GM12878 (cell line): ENCODE results near the gene NRP2. TPM values are rescaled to one million over a fixed set of nuclear protein-coding genes. Genes with fewer than 3 reads are reported as not detected.

Source experiments
- BRCA1 ChIP-seq: IDR thresholded peaks from 2 replicates; pipeline ENCODE4 v1.6.1; 2011; ENCODE audit warnings: low read depth, low read length, improper control_type of control experiment
- CBFB ChIP-seq: IDR thresholded peaks from 2 replicates; pipeline ENCODE4 v1.6.1; 2016; ENCODE audit warnings: antibody characterized with exemption, low read depth
- CHD1 ChIP-seq: IDR thresholded peaks from 2 replicates; pipeline ENCODE4 v1.6.1; 2012; ENCODE audit warnings: low read depth, low read length, improper control_type of control experiment
- CHD2 ChIP-seq: IDR thresholded peaks from 2 replicates; pipeline ENCODE4 v1.6.1; 2011; ENCODE audit warnings: low read depth, low read length, improper control_type of control experiment, borderline replicate concordance
- ESRRA ChIP-seq: IDR thresholded peaks from 2 replicates; pipeline ENCODE4 v1.6.1; 2012; ENCODE audit warnings: mild to moderate bottlenecking, low read length, improper control_type of control experiment
- GABPA ChIP-seq: IDR thresholded peaks from 2 replicates; pipeline ENCODE4 v1.6.1; 2014; ENCODE audit warnings: antibody characterized with exemption, low read depth, mild to moderate bottlenecking, inconsistent platforms
- GATAD2B ChIP-seq: fragments of 450-650 bp; conservative IDR thresholded peaks from 2 replicates; pipeline ENCODE4 v1.6.1; 2017; ENCODE audit warnings: low read depth, mild to moderate bottlenecking, moderate library complexity
- MLLT1 ChIP-seq: fragments of 450-650 bp; IDR thresholded peaks from 2 replicates; pipeline ENCODE4 v1.6.1; 2016; ENCODE audit warnings: mild to moderate bottlenecking
- MTA3 ChIP-seq: IDR thresholded peaks from 2 replicates; pipeline ENCODE4 v1.6.1; 2012; ENCODE audit warnings: low read length, inconsistent platforms, borderline replicate concordance
- NFIC ChIP-seq: IDR thresholded peaks from 2 replicates; pipeline ENCODE4 v1.6.1; 2012; ENCODE audit warnings: low read depth, mild to moderate bottlenecking, inconsistent platforms, low read length, moderate library complexity
- NFXL1 ChIP-seq: fragments of 450-650 bp; IDR thresholded peaks from 2 replicates; pipeline ENCODE4 v1.6.1; 2017; ENCODE audit warnings: antibody characterized with exemption, mild to moderate bottlenecking, borderline replicate concordance
- NFYA ChIP-seq: IDR thresholded peaks from 2 replicates; pipeline ENCODE4 v1.6.1; 2011; ENCODE audit warnings: low read depth, mild to moderate bottlenecking, low read length, improper control_type of control experiment, borderline replicate concordance
- PKNOX1 ChIP-seq: fragments of 450-650 bp; IDR thresholded peaks from 2 replicates; pipeline ENCODE4 v1.6.1; 2016; ENCODE audit warnings: mild to moderate bottlenecking
- POU2F2 ChIP-seq: IDR thresholded peaks from 3 replicates; pipeline ENCODE4 v1.6.1; 2011; ENCODE audit warnings: low read depth, mild to moderate bottlenecking, low read length, borderline replicate concordance
- PRDM15 ChIP-seq: fragments of 450-650 bp; formaldehyde crosslinking; IDR thresholded peaks from 2 replicates; pipeline ENCODE4 v1.4.0; 2020; ENCODE audit warnings: mild to moderate bottlenecking, moderate library complexity
- RAD21 ChIP-seq: IDR thresholded peaks from 2 replicates; pipeline ENCODE4 v1.6.1; 2011; ENCODE audit warnings: mild to moderate bottlenecking, low read depth, low read length, moderate library complexity; ENCODE audit not compliant: insufficient read depth
- RCOR1 ChIP-seq: conservative IDR thresholded peaks from 2 replicates; pipeline ENCODE4 v1.6.1; 2012; ENCODE audit warnings: low read depth, low read length, improper control_type of control experiment
- SMC3 ChIP-seq: IDR thresholded peaks from 2 replicates; pipeline ENCODE4 v1.6.1; 2011; ENCODE audit warnings: low read length, improper control_type of control experiment, borderline replicate concordance
- SUZ12 ChIP-seq: fragments of 200-600 bp; sonication (generic); IDR thresholded peaks from one replicate; pipeline ENCODE4 v1.6.1; 2018; ENCODE audit warnings: antibody characterized with exemption, mild to moderate bottlenecking; ENCODE audit not compliant: unreplicated experiment
- TCF12 ChIP-seq: IDR thresholded peaks from 2 replicates; pipeline ENCODE4 v1.6.1; 2011; ENCODE audit warnings: low read depth, mild to moderate bottlenecking, low read length
- USF2 ChIP-seq: IDR thresholded peaks from 2 replicates; pipeline ENCODE4 v1.6.1; 2011; ENCODE audit warnings: low read depth, low read length, improper control_type of control experiment, borderline replicate concordance
- ZNF207 ChIP-seq: fragments of 450-650 bp; IDR thresholded peaks from 2 replicates; pipeline ENCODE4 v1.6.1; 2014; ENCODE audit warnings: antibody characterized with exemption, mild to moderate bottlenecking, borderline replicate concordance
- polyA plus RNA-seq, 11 experiments: library from polyadenylated mRNA; depleted of rRNA in 4 of 11; unstranded in 6 of 11; stranded (reverse) in 5 of 11; fragments of >200 nt; fragmentation: Nextera tagmentation in 4 of 11; fragmentation: Illumina TruSeq in 1 of 11; extraction: Ambion mirVana in 4 of 11; extraction: Trizol in 1 of 11; gene quantifications; 1 replicate in 1 of 11; 2 replicates in 10 of 11; pipeline versions ENCODE4 v1.2.1 to v1.2.3, GENCODE V29; 2011 to 2016; ENCODE audit warnings: inconsistent platforms in 2 of 11, missing spikeins in 2 of 11, low read depth in 1 of 11
- total RNA-seq, 4 experiments: library from RNA; depleted of rRNA in 3 of 4; stranded (reverse); fragments of >200 nt in 3 of 4; fragmentation: Illumina TruSeq in 1 of 4; extraction: Trizol in 1 of 4; gene quantifications; 2 replicates each; pipeline versions ENCODE4 v1.2.1 to v1.2.3, GENCODE V29; 2013 to 2021

The NRP2 gene
- total and polyA plus RNA-seq, 10 of the 15 experiments (the other 5 are each of a cell fraction or from before 2014, with no cell fraction given): 0.06 to 1.2 (median 0.46) TPM

- TF ChIP-seq GATAD2B: 0 out of 2 replicates have a peak, but pooled peaks have one; percentile 59
- TF ChIP-seq TCF12: peak; percentile 93
- TF ChIP-seq PRDM15 (CRISPR knock-in tag): 0 out of 2 replicates have a peak, but pooled peaks have one; percentile 66
- peak; percentile 80 for TF ChIP-seq NFIC
- no peak for TF ChIP-seq CHD1
- peak; percentile 61; the same call in 1 of the 2 replicates for TF ChIP-seq RCOR1
- no peak for TF ChIP-seq NFXL1
- no peak for TF ChIP-seq ESRRA
- 0 out of 2 replicates have a peak, but pooled peaks have one; percentile 61 for TF ChIP-seq GABPA
- no peak; the same call in 1 of the 2 replicates for TF ChIP-seq USF2
- TF ChIP-seq ZNF207: no peak
- TF ChIP-seq NFYA: no peak
- peak; percentile 20; the same call in 1 of the 2 replicates for TF ChIP-seq CHD2
- peak; percentile 54; the same call in 1 of the 3 replicates for TF ChIP-seq POU2F2
- TF ChIP-seq CBFB: peak; percentile 71
- no peak for TF ChIP-seq RAD21
- peak; percentile 53; the same call in 1 of the 2 replicates for TF ChIP-seq PKNOX1
- no peak for TF ChIP-seq BRCA1
- peak; percentile 65 for TF ChIP-seq MLLT1
- no peak for TF ChIP-seq SUZ12
- peak; percentile 75 for TF ChIP-seq MTA3
- no peak for TF ChIP-seq SMC3
Measured at GRCh38 chr2:205706769-205707381, 24.6 kb downstream of the NRP2 start (continued).
